ENCODE results near the gene RHBDD3.

The RHBDD3 gene

DNA sequence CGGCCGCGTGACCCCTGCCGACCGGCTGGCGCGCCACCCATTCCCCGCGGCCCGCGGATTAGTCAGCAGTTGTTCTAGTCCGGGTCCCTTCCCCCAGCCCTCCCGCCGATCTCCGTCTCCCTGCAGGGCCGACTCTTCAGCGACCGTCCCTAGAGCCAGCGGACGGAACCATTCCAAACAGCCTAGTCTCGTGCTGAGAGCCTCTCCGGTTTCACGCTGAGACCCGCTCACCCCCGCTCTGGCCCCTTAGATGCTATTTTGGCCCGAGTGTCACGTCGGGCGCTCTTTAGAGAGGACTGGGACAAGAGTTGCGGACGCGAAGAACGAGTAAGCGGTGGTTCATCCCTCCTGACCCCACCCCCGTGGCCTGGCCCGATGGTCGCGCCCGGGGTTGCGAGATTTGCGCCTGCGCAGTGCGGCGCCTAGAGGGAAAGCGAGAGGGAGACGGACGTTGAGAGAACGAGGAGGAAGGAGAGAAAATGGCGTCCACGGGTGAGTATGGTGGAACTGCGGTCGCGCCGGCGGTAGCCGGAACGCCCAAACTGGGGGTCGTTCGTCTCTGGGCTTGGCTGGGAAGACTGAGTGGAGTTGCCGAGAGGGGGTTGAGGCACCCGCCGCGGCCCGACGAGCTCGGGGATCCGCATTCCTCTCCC lies at the start of gene RHBDD3, which contains the start of gene EWSR1:
Gene RHBDD3 (minus strand): TSS at position 124 of the 653 bp plus-strand sequence. CDS start 2,355 bp downstream, outside the sequence.
Gene EWSR1 (plus strand): TSS at position 411 of the 653 bp plus-strand sequence. CDS start 69 bp downstream, at position 480.
- peak; percentile 95 for DNase-seq (ENCODE audit: extremely low spot score)
- POLR2A ChIA-PET, result interaction anchor here (0.6 to 1.0 kb wide), 2 partner anchors 11 to 19 kb away, joined by 4 to 7 read pairs; no protein-coding TSS in a partner anchor
- TF ChIP-seq, protein P1, sequence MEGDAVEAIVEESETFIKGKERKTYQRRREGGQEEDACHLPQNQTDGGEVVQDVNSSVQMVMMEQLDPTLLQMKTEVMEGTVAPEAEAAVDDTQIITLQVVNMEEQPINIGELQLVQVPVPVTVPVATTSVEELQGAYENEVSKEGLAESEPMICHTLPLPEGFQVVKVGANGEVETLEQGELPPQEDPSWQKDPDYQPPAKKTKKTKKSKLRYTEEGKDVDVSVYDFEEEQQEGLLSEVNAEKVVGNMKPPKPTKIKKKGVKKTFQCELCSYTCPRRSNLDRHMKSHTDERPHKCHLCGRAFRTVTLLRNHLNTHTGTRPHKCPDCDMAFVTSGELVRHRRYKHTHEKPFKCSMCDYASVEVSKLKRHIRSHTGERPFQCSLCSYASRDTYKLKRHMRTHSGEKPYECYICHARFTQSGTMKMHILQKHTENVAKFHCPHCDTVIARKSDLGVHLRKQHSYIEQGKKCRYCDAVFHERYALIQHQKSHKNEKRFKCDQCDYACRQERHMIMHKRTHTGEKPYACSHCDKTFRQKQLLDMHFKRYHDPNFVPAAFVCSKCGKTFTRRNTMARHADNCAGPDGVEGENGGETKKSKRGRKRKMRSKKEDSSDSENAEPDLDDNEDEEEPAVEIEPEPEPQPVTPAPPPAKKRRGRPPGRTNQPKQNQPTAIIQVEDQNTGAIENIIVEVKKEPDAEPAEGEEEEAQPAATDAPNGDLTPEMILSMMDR (IDR thresholded peaks at IDR 0.05; ENCODE audit: control extremely low read depth, extremely low read depth, low read depth, missing control alignments), result no peak
- CTCF ChIA-PET, result interaction anchor here (4.5 kb wide), 1 partner anchor 22 kb away, joined by 19 read pairs; no protein-coding TSS in a partner anchor

DNA sequence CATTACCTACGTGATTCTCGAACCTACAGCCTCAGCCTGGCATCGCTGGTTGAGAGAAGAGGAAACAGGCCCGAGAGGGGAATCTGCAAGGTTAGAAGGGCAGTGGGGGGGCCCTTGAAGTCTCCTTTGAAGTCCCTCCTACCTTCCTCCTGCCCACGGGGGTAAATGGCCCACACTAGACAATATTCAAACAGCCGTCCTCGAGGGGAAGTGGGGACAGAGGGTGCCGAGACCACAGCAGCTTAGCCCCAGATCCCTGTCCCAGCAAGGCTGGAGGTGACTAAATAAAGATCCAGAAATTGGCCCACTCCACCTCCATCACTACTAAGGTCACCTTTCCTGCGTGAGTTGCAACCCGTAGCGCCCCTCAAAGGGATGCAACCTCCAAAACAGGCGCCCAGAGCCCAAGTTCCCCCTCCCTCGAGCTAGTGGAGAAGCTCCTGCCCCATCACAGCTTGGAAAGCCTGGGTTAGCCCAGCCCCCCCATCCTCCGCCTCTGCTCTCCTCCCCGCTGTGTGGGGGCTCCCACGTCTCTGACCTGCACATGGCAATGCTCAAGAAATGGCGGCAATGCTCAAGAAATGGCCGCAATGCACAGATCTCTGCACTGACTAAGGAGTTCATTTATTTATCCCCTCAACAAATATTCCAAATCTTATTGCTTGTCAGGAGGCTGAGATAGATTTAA lies 48.5 kb upstream of the RHBDD3 start:
- TF ChIP-seq, protein P1 (IDR thresholded peaks at IDR 0.05; ENCODE audit: control extremely low read depth, extremely low read depth, low read depth, missing control alignments), result no peak
- no peak for DNase-seq (ENCODE audit: extremely low spot score)
- POLR2A ChIA-PET, result no interaction called here
- CTCF ChIA-PET, result interaction anchor here (1.0 to 1.5 kb wide), 3 partner anchors 10 to 48 kb away, joined by 3 to 4 read pairs (median 3); partner anchors contain the start of gene GAS2L1

DNA sequence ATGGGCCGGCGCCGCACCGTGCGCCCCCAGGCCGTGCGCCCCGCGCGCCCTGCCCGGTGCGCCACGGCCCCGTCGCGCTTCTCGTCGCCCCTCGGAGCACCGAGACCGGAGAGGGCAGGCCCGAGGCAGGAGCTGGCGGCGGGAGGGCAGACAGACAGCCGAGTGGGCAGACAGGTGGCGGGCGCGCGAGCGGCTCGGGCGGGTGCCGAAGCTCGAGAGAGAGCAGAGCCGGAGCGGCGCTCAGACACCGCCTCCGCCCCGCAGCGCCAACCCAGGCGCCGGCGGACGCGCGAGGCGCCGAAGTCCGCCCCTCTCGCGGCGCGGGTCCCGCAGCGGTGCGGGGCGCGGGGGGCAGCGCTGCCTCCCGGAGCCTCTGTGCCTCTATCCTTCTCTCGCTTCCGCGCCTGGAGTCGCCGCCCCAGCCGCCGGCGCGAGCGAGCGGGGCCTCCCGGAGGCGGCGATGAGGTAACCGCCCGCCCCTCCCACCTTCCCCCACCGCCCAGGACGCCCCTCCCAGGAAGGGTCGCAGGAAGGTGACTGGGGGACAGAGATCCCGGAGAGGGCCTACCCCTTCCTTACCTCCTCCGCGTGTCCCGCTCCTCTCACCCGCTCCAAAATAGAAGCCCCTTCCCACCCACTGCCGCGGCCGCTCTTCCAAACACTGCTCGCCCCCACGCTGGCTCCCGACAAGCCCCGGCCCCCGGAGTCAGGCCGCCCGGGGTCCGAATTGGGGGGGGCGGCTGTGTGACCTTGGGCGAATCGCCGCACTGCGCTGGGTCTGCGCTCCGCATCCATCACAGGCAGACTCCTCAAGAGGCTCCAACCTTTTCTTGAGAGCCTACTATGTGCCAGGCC lies 47.7 kb upstream of the RHBDD3 start, which contains the start of gene RASL10A:
Gene RASL10A (minus strand): TSS at position 412 of the 855 bp plus-strand sequence. CDS start 451 bp downstream, outside the sequence.
- no peak for DNase-seq (ENCODE audit: extremely low spot score)
- CTCF ChIA-PET, result no interaction called here
- POLR2A ChIA-PET, result no interaction called here
- TF ChIP-seq, protein P1 (IDR thresholded peaks at IDR 0.05; ENCODE audit: control extremely low read depth, extremely low read depth, low read depth, missing control alignments), result no peak

DNA sequence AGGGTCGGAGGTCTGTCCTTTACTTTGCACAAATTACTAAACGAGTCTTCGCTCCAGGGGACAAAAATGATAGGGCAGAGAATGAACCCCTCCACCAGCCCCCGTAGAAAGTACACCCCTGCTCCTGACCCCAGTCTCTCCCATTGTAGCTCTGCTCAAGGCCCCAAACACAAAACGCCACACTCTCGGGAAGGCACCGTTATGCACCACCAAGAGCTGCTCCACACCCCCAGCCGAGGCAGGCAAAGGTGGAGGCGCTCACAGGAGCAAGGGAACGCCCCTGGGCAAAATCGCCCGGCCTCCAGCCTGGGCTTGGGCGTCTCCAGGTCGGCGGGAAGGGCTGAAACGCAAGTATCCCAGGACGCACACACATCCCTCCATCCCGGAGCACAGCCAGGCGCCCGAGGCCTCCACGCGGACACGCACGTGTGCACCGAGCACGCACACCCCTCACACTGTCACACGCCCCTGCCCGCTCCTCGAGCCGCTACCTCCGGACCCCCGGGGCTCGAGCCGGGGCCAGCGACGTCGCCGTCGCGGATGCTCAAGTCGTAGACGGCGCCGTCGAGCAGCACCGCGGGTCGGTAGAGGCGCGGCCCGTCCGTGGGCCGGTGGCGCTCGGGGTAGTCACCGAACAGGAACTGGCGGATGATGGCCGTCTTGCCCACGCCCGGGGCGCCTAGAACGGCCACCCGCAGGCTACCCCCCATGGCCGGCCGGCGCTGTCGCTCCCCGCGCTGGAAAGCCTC lies 46.9 kb upstream of the RHBDD3 start:
- DNase-seq (ENCODE audit: extremely low spot score), result no peak
- ChIA-PET CTCF (interaction anchor here (2.3 kb wide), 1 partner anchor 11 kb away, joined by 10 read pairs; no protein-coding TSS in a partner anchor), POLR2A (no interaction called here)
- TF ChIP-seq, protein P1 (IDR thresholded peaks at IDR 0.05; ENCODE audit: control extremely low read depth, extremely low read depth, low read depth, missing control alignments), result no peak

DNA sequence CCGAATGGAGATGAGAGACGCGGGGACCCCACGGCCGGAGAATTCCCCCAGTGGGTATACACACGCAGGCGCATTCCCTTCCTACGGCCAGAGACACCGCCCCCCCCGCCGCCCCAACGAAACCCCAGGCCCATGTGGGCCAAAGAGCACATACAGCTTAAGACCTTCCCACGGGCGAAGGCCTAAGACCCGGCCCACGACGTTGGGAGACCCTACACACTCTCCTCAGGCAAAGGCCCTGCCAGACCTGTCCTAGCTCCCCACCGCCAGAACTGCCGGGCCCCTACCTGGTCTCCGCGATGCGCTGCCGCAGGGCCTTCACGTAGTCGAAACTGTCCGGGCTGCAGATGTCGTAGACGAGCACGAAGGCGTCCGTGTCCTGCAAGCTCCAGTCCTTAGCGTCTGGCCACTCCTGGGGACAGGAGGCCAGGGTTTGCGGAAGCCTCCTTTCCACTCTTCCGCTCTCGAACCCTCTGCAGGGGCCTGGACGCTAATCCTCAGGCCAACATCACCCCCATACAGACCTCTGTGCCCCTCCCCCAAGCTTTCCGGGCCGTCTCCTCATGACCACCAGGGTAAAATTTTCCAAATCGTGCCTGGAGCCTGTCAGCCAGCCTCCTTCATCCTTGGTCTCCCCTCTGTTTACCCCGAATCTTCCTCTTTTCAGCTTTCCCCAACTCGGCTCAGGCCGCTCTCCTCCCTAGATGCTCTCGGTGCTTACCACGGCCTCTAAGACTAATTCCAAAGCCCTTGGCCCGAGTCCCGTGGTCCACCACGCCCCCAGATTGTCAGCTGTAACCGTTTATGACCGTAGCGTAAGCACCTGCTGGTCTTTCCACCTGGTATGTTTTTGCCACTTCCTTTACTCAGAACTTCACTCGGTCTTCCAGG lies 46.0 kb upstream of the RHBDD3 start:
- TF ChIP-seq, protein P1 (IDR thresholded peaks at IDR 0.05; ENCODE audit: control extremely low read depth, extremely low read depth, low read depth, missing control alignments), result no peak
- ChIA-PET CTCF (interaction anchor here (0.9 to 2.3 kb wide), 4 partner anchors 10 to 68 kb away, joined by 3 to 10 read pairs (median 4); no protein-coding TSS in a partner anchor), POLR2A (no interaction called here)
- no peak for DNase-seq (ENCODE audit: extremely low spot score)
